Colonic mucosa (tissue), 4 donors: ENCODE measurements around the gene MCEE. TPM values are rescaled to one million over a fixed set of nuclear protein-coding genes. Genes with fewer than 3 reads are reported as not detected.
"Not testable (repeated sequence)": the region's sequence is repeated elsewhere in the genome, so short reads cannot be mapped to it uniquely, and the experiment has no call there.

Experiments
- DNase-seq: peaks from one replicate; pipeline ENCODE4 v3.0.0-alpha.2; 2020
- H3K27ac ChIP-seq: fragments of 200-600 bp; one replicate; pipeline ENCODE4 v1.8.0; 2021
- H3K27me3 ChIP-seq: fragments of 200-600 bp; one replicate; pipeline ENCODE4 v1.8.0; 2021
- H3K36me3 ChIP-seq: fragments of 200-600 bp; one replicate; pipeline ENCODE4 v1.8.0; 2021
- H3K4me1 ChIP-seq: fragments of 200-600 bp; one replicate; pipeline ENCODE4 v1.8.0; 2021; ENCODE audit warnings: mild to moderate bottlenecking
- H3K4me3 ChIP-seq: fragments of 200-600 bp; one replicate; pipeline ENCODE4 v1.8.0; 2021
- H3K9ac ChIP-seq, 2 donors: one replicate each; pipeline ENCODE4 v1.7.0; 2013; ENCODE audit warnings: control low read depth in 2 of 2, low read depth in 2 of 2, low read length in 2 of 2
- H3K9me3 ChIP-seq: fragments of 200-600 bp; one replicate; pipeline ENCODE4 v1.8.0; 2021
- CTCF ChIP-seq: fragments of 200-600 bp; IDR thresholded peaks from one replicate; pipeline ENCODE4 v1.8.0; 2022; ENCODE audit warnings: antibody characterized with exemption, mild to moderate bottlenecking
- intact Hi-C: fragments of 100-400 bp; cut with DNase I; formaldehyde crosslinking; loops from one replicate; pipeline ENCODE4 v1.14.1; 2022
- total RNA-seq, 2 donors: library from RNA; stranded (reverse); fragmentation: NEBNext Ultra II Directional in 1 of 2; extraction: Animal tissue kit (Norgen Biotek cat#: 25700) in 1 of 2; gene quantifications; one replicate each; pipeline ENCODE4 v1.2.1, GENCODE V29; 2021
- donor health status: healthy.
- donor health status: DM: no; HTN: no; CAD: no.
- donor health status: DM: no; HTN: no; CAD: no.

MCEE gene
- total RNA-seq, 2 donors from 2014 or later = 20.3 to 23.2 TPM

- DNase-seq = no peak
- Histone ChIP-seq H3K9me3 (no peaks in the 10 kb centered on the region), H3K27ac (no peak overlapping the region), H3K9ac (no peak overlapping the region), H3K4me1 (no peaks in the 10 kb centered on the region), H3K27me3 (no peaks in the 10 kb centered on the region), H3K4me3 (no peak overlapping the region), H3K36me3 (no peaks in the 10 kb centered on the region)
- intact Hi-C loops = no loop called here
- TF ChIP-seq CTCF = no peak
Observed at GRCh38 chr2:71117063-71117462, 13.0 kb downstream of the MCEE start.

- H3K4me3 ChIP-seq = no peak overlapping the region
- no peak overlapping the region for H3K27ac ChIP-seq
- no peaks in the 10 kb centered on the region for H3K9me3 ChIP-seq
- no peak overlapping the region for H3K9ac ChIP-seq
- no peak for TF ChIP-seq CTCF
- no peak for DNase-seq
- no peaks in the 10 kb centered on the region for H3K36me3 ChIP-seq
- intact Hi-C loops = no loop called here
- H3K27me3 ChIP-seq = no peaks in the 10 kb centered on the region
- no peaks in the 10 kb centered on the region for H3K4me1 ChIP-seq
Observed at GRCh38 chr2:71113843-71114242, 16.2 kb downstream of the MCEE start.

- H3K9me3 ChIP-seq = no peaks in the 10 kb centered on the region
- no peaks in the 10 kb centered on the region for H3K36me3 ChIP-seq
- H3K27me3 ChIP-seq = no peaks in the 10 kb centered on the region
- no peaks in the 10 kb centered on the region for H3K4me1 ChIP-seq
- DNase-seq = no peak
- no peak overlapping the region for H3K27ac ChIP-seq
- intact Hi-C loops = no loop called here
- no peak for TF ChIP-seq CTCF
- no peak overlapping the region for H3K9ac ChIP-seq
- H3K4me3 ChIP-seq = no peak overlapping the region
Observed at GRCh38 chr2:71108091-71108490, 21.9 kb downstream of the MCEE start.

- H3K4me3 ChIP-seq, H3K36me3 ChIP-seq, DNase-seq, intact Hi-C loops, H3K4me1 ChIP-seq, H3K9me3 ChIP-seq, H3K27ac ChIP-seq, H3K9ac ChIP-seq, H3K27me3 ChIP-seq: not testable (repeated sequence)
Observed at GRCh38 chr2:71106463-71106862, 23.6 kb downstream of the MCEE start.

- Histone ChIP-seq H3K4me3 (no peak overlapping the region), H3K27me3 (no peaks in the 10 kb centered on the region), H3K9ac (no peak overlapping the region), H3K4me1 (no peaks in the 10 kb centered on the region), H3K27ac (no peak overlapping the region), H3K36me3 (no peaks in the 10 kb centered on the region), H3K9me3 (no peaks in the 10 kb centered on the region)
- no peak for TF ChIP-seq CTCF
- DNase-seq = no peak
- intact Hi-C loops = no loop called here
Observed at GRCh38 chr2:71103809-71104208, 26.2 kb downstream of the MCEE start.

- no peaks in the 10 kb centered on the region for H3K9me3 ChIP-seq
- no peak overlapping the region for H3K9ac ChIP-seq
- H3K4me1 ChIP-seq = no peaks in the 10 kb centered on the region
- H3K27me3 ChIP-seq = no peaks in the 10 kb centered on the region
- TF ChIP-seq CTCF = no peak
- no peak overlapping the region for H3K27ac ChIP-seq
- intact Hi-C loops = no loop called here
- DNase-seq = no peak
- H3K4me3 ChIP-seq = no peak overlapping the region
- H3K36me3 ChIP-seq = no peaks in the 10 kb centered on the region
Observed at GRCh38 chr2:71102981-71103681, 26.9 kb downstream of the MCEE start.
